Superior temporal gyrus (tissue), 1 donor: ENCODE results near the gene WDFY3.
"Not testable (repeated sequence)": the region's sequence is repeated elsewhere in the genome, so short reads cannot be mapped to it uniquely, and the experiment has no call there.

ENCODE experiments used
- DNase-seq: peaks from one replicate; pipeline ENCODE4 v3.0.0-alpha.2; 2016; ENCODE audit errors: extremely low spot score

The WDFY3 gene

DNA sequence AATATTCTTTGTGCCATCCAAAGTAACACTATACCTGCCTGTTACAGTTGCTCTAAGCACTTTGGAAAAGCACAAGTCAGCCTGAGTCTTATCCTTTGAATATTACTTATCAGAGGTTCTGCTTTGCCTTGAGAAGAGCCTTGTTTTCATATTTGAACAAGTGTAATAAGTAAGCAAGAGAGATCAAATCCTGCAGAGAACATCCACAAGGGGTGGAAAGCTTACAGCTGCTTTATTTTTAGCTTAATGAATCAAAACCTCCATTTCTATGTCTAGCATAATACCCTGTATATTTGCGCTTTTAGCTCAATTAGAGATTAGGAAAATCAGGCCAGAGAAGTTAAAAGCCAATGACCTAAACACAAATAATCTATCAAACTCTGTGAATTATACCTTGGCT lies 243.8 kb downstream of the WDFY3 start:
- DNase-seq: no peak

DNA sequence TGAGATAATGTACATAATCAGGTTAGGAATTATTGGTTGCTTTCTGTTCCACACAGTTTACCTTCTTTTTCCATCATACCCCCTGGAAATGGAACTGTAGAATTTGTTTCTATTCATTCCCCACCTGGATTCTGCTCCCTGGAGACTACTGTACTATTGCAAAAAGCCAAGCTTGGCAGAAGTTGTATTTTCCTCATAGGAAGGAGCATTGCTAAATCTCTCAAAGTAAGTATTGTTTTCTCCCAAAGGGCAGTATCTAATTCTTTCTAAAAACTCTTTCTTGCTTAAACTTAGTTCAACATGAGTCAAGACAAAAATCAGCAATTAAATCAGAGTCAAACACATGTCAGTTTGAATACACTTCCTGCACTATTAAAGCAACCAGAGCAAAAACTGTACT lies 247.4 kb downstream of the WDFY3 start:
- no peak for DNase-seq

DNA sequence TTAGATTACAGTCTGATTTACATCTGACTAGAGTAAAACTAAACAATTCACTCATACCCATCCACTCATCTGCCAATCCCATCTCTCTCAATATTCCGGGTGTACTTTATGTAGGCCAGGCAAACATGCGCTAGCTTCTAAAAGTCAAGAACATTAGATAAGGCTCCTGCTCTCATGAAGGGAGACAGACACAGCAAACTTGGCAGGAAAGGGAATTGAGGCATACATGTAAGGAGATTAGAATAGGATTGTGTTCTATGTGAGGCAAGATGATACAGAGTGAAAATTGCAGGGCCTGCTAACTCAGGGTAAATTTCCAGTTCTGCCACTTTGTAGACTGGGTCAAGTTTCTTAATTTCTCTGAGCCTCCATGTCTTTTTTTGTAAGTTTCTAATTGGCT lies 247.8 kb downstream of the WDFY3 start:
- DNase-seq: no peak

- DNase-seq: no peak
Observed at GRCh38 chr4:84710548-84710947, 255.9 kb downstream of the WDFY3 start.

GRCh38 chr4:84708406-84709135 lies 257.9 kb downstream of the WDFY3 start:
- no peak for DNase-seq

DNA sequence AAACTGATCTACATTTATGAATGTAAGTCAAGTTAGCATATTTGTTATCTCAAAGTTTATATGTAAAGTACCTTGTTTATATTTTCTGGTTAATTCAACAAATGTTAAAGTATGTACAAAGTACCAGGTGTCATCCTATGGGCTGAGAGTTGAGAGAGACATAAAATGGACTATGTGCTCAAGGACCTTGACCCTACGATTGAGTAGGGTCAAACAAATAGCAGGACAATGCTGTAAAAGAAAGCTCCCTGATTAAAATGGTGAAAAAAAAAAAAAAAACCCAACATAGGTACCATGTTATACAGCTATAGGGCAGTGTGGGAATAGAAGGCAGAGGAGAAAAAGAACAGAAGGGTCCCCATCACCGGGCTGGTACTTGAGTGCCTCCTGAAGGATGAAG lies 260.2 kb downstream of the WDFY3 start:
- no peak for DNase-seq

GRCh38 chr4:84699001-84699671 lies 267.4 kb downstream of the WDFY3 start:
- DNase-seq: no peak

DNA sequence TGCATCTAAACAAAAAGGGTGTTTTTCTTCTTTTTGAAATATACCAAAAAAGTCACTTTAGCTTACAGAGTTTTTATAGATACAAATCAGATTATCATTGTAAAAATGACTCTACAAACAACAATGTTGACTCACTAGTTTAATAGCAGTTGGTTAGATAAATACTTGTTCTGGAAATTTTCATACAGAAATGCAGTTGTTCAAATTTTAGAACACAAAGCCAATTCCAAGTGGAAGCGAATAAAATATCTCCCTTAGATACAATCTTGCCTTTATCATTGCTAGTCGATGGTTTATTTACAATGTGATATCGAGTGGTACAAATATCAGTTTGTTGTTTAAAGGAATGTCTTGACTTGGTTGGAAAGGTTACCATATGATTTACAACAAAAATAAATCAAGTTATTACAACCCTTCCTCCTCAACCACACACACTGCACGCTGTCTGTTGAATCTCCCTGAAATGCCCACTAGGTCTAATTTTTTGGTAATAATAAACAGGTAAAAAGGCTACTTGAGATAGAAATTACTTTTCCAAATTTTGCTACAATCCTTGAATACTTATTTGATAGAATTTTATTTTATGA lies 268.8 kb downstream of the WDFY3 start:
- DNase-seq: no peak

- no peak for DNase-seq
Observed at GRCh38 chr4:84697159-84697558, 269.3 kb downstream of the WDFY3 start.

- DNase-seq: no peak
Observed at GRCh38 chr4:84691800-84692199, 274.7 kb downstream of the WDFY3 start.

GRCh38 chr4:84691170-84691691 lies 275.3 kb downstream of the WDFY3 start:
- DNase-seq: peak; percentile 77

DNA sequence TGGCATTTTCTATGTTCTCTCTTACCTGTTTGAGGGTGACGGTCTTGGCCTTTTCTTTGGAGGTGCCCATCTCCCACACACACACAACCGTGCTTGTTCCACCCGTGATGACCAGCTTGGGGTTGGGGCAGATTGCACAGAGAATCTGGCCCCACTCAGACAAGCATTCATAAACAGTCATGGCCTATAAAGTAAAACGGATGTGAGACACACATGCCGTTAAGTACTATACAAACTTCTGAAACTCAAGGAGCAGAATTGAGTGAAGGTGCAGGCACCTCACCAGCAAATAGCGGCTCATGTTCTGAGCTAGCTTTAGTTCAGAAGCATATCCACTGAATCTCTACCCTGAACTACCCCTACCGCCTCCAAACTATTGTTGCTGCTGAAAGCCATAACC lies 276.0 kb downstream of the WDFY3 start:
- DNase-seq: no peak

- no peak for DNase-seq
Observed at GRCh38 chr4:84689197-84689596, 277.3 kb downstream of the WDFY3 start.

DNA sequence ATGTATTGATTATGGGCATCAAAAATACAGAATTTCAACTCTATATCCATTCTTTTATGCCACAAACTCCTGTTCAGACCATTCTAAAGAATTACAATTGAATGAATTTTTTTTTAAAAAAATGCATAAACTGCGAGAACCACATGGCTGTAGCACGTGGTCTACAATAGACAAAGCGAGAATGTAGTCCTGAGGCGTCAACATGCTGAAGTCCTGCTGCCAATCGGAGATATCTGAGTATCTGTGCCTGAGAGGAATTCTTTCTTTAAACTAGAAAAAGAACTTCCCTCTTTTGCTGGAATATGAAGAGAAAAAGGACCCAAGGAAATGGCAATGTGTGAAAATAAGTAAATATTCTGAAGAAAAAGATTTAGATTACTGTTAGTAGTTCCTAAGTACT lies 277.9 kb downstream of the WDFY3 start:
- no peak for DNase-seq

DNA sequence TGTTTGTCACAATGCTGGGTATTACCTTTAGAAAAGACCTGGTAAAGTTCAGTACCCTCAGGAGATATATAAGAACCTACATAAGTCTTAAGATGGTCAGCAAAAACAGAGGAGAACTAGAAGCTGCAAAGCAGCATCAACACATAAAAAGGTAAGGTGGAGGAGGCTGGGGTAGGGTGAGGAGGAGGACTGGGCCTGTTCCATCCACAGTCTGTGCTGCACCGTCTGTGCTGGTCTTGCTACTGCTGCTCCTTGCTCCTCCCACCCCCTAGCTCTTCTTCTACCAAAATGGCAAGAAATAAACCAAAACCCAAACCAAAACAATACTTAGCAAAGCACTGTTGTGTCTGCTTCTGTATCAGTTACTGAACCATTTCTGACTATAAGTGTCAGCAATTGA lies 281.4 kb downstream of the WDFY3 start:
- DNase-seq: no peak

DNA sequence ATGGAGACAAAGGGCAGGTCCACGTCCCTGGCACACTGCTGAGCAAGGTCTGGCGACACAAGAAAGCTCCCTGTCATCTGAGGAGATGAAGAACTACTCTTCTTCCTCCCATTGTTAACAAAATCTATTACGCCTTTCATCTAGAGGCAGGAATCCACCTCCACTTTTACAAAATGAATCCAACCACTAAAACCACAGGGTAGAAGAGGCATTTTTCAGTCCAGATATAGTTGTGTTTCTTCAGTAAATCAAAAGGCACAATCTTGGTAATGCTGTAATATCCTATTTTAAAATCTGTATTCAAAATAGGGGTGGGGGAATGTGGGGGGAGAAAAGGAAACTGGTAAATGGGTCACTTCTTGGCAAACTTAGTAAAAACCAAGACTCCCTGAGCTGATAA lies 282.1 kb downstream of the WDFY3 start:
- no peak for DNase-seq

DNA sequence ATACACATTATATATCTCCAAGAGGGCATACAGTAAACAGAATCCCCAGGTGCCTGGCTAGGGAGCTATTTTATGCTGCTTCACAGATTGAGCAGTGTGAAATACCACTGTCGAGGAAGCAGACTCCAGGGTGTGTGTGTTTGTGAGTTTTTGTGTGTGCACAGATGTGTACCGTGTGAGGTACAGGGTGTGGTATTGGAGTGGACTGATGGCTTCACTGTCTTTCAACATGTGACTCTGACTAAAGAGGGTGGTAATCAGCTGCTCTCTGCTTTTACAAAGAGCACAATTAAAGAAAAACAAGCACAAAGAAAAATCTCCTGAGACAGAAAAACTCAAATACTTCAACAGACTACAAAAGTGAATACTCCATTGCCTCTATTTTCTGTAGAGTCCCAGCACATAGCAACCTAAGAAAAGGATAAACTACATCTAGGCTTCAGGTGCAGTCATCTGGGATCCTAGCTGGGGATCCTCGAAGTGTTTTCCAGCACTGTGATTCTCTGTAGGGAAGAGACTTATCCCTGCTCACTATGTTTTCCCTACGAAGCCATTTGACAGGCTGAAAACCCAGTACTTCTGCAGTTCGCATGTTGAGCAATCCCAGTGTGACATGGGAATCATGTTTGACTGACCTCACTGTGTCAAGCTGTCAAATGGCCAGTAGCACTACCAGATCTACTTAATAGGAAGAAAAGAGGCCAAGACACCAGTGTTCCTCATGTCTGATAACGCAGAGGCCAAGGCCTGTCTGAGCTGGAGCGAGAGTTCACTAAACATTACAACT lies 283.2 kb downstream of the WDFY3 start:
- no peak for DNase-seq

GRCh38 chr4:84682661-84683060 lies 283.8 kb downstream of the WDFY3 start:
- DNase-seq: not testable (repeated sequence)

- no peak for DNase-seq
Observed at GRCh38 chr4:84681486-84682274, 284.8 kb downstream of the WDFY3 start.

GRCh38 chr4:84680956-84681355 lies 285.5 kb downstream of the WDFY3 start:
- no peak for DNase-seq

GRCh38 chr4:84678976-84679744 lies 287.3 kb downstream of the WDFY3 start:
- peak; percentile 36 for DNase-seq
